Left forelimb (tissue), 1 donor: ENCODE measurements around the gene TRIP13.
"Not testable (repeated sequence)": the region's sequence is repeated elsewhere in the genome, so short reads cannot be mapped to it uniquely, and the experiment has no call there.

Experiments
- DNase-seq: peaks from one replicate; pipeline ENCODE4 v3.0.0-alpha.2; 2018; ENCODE audit warnings: low spot score

Gene TRIP13

DNA sequence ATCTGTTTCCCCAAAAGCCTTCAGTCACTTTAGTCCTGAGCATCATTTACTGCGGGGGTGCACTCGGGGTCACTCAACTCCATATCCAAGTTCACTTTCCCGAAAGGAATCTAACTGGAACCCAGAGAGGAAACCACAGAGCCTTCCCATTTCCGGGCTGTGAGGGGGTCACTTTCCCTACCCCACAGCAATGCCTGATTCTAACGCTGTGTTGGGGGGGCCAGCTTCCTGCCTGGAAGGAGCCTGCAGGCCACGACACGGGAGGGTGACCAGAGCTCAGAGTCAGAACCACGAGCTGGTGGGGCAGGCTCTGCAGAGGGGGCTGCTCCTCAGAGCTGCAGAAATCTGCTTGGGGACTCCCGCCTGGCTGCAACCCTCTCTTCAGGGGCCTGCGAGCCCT, 20.4 kb upstream of the TRIP13 start:
- no peak for DNase-seq

DNA sequence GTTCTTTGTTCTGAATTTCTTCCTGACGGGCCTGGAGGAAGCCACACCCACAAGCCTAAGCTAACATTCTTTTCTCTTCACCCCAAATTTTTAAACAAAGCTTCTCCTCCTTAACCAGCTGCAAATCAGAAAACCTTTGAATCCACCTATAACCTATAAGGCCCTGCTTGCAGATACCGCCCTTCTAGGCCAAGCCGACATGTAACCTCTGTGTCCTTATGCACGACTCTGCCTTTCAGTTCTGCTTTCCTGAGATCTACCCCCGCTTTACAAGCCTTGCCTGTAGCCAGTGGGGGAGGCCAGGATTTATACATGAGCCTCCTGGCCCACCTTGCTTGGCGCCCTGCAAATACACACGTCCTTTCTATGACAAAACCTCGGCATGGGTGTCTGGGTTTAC, 19.4 kb upstream of the TRIP13 start:
- DNase-seq: no peak

DNA sequence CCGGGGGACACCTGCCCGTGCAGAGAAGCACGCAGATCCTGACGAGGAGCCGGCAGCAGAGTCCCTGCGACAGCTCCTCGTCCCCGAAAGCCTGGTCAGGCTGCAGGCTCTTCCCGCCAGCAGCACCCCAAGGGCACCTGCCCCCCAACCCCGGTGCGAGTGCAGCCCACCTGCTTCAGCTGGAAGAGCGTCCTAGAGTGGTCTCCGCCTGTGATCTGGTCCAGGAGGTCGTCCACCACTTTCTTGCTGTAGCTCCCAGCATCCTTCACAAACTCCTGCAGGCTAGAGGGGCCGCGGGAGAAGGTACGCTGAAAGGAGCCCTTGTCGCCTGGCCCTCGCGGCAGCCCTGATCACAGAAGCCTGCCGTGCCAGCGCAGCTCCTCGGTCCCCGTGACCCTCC, 16.8 kb upstream of the TRIP13 start:
- no peak for DNase-seq

DNA sequence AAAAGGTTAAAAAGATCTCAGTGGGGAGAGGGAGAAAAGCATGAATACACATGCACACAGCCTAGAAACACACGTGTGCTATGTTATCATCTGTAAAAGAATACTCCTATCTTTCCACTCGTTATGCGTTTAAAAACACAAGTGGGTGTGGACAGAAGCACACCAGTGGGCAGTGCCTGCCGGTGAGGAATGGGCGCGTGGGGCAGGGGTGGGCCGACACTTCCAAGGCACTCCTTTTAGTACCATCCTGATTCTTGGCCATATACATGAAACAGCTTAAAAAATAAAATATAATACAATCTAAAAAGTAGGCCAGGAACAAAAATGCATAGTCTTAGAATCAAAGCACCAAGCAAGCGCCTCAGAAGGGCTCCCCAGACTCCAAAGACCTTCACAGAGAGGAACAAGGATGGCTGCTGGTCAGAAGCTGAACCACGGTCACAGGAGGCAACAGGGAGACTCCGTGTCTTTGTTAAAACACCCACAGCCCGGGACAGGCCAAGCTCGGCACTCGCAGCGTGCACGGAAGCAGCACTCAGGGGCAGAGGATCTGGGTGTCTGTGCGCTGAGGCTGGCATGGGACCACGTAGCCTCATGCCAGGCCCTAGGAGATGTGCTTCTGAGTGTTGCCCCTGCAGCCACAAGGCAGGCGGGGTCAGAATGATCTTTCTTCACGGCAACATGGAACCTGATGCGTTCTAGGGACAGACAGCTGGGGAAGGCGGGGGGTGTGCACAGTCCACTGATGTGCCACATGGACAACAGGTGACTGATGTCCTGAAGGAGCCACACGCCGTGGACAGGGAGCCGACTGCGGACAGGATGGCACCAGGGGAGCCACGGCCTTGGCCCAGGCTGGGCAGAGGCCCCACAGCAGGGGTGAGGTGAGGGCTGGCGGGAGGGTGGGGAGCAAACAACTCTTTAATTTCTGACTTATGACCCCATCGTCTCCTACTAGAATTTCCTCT, 16.0 kb upstream of the TRIP13 start:
- no peak for DNase-seq

DNA sequence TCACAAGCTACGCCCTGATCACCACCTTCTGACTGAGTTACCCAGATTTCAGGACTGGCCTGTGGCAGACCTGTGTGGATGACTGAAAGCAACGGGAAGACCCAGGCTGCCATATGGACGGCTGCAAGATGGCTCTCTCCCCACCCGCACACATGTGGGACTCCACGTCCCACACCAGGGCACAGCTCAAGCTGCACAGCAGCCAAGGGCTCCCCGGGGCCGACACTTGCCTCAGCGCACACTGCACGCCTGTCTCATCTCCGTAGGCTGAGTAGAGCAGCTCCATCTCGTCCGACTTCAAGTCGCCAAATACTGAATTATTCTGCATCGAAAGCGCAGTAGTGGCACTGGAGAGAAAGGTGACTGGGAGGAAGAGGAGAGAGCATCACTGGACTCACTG, 14.6 kb upstream of the TRIP13 start:
- DNase-seq: no peak

DNA sequence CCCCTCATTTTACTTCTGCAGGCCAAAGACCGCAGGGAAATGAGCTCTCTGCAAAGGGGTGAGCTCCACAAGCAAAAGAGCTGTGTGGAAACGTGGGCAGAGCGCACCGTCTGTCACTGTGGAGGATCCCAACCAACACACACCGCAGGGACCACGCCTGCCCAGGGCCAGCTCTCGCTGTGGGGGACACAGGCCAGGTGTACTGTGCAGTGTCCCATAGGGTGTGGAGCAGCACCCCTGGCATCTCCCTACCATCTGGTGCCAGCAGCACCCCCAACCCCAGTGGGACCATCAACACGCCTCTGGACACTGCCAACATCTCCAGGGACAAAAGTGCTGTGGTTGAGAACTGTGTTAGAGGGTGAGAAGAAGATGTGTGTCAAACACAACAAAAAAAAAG, 14.0 kb upstream of the TRIP13 start:
- DNase-seq: not testable (repeated sequence)

DNA sequence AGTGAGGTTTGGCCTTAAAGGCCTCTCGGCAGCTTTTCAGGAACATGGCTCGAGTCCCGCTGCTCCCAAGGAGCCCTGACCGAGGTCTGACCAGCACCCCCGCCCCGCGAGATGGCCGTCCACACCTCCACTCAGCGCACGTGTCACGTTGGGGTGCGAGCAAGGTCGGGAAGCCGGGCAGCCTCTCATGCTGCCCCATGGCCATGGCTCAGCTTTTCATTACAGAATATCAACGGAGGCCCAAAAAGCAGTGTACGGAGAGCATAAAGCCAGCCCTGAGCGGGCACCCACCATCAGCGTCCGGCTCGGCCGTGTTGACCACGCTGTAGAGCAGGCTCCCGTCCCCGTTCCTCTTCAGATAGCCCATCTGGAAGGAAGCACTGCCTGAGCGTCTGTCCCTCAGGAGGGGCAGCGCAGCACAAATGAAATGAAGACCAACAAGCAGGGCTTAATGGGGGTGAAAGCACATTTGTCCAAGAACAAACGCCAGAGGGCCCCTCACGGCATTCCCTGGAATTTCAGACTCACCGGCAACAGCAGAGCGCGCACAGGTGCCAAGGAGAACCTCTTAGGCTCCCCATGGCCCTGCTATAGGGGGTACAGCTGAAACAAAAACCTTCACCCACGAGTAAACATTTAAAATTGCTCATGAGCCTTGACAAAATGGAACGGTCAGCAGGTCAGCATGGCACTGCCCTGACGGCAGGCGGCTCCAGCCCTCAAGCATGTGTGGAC, 11.7 kb upstream of the TRIP13 start:
- DNase-seq: no peak

DNA sequence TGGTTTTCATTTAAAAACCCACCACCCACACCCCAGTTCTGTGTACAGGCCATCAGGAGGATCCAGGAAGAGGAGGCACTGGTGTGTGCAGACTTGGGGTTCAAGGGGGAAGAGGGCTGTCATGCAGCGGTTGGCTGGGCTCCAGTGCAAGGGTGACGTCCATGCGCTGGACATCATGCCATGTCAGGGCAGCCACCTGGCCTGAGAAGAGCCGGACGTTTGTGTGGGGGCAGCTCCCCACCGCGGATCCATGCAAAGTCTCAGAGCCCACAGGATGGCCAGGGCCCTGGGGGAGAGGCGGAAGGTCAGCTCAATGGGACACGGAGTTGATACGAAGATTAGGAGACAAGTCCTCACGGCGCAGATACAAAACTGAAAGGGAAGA, 11.1 kb upstream of the TRIP13 start:
- DNase-seq: no peak

DNA sequence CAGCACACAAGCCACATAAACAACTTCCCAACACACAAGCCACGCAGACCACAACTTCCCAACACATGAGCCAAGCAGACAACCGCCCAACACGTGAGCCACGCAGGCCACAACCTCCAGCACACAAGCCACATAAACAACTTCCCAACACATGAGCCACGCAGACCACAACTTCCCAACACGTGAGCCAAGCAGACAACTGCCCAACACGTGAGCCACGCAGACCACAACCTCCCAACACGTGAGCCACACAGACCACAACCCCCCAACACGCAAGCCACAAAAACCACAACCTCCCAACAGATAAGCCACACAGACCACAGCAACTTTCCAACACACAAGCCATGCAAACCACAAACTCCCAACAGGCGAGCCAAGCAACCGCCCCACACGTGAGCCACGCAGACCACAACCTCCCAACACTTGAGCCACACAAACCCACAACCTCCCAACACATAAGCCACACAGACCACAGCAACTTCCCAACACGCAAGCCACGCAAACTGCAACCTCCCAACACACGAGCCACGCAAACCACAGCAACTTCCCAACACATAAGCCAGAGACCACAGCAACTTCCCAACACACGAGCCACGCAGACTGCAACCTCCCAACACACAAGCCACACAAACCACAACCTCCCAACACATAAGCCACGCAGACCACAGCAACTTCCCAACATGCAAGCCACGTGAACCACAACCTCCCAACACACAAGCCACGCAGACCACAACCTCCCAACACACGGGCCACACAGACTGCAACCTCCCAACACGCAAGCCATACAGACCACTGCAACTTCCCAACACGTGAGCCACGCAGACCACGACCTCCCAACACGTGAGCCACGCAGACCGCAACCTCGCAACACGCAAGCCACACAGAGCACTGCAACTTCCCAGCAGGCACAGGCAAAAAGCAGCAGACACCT, 10.2 kb upstream of the TRIP13 start:
- DNase-seq: no peak

DNA sequence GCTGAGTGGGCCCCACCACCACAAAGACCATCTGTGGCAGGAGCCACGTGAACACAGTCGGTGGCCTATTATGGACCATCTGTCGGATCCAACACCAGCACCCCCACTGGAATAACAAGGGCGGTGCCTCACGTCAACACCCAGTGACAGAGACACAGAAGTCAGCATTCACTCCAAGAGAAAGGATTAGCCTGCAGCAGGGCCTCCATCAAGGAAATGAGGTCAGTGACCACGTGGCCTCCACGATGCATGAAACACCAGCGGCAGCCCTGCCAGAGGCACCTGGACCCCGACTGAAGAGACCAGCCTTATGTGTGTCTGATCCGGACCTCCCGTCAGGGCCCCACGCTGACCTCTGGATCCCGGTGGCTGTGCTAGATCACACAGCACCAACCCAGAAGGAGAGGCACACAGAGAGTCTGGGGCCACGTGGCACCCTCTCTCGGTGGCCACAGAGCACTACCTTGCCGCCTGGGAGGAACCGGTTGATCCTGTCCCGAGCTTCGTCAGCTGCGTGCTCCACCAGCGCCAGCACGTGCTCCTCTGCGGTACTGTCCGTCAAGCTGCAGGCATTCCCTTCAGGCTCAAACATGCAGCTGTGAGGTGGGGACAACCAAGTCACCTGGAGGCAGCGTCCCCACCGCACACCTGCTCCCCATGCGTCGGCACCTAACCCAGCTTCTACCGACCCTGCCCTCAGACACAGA, 9.1 kb upstream of the TRIP13 start:
- DNase-seq: no peak

DNA sequence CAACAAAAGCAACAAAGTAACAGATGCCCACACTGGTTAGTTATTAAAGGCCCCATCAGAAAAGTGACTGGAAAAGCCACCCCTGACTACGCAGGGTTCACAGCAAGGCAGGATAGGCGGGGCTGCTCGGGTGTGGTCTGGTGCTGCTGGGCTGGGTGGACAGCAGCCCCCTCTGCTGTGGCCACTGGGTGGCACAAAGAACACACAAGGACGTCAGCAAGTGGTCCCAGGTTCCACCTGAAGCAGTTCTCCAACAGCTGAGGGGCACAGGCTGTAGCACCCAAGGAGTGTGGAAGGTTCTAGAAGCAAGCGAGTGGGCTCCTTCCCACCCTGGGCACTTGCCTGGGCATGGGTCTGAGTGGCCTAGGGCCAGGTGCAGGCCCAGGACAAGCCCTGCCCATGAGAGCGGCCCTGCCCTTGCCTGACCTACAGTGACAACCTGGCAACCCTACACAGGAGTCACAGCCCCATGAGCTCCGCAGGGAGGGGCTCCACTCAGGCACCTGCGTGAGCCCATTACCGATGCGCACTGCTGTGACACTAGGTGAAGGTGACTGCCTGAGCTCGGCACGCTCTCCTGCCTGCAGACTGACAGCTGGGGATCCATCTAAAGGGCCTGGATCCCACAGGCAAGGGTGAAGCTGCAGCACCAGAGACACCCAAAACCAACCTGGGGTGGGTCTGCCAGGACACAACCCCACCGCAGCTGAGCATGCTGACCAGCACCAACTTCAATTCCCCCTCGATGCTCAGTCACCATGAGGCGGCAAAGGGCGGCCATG, 8.1 kb upstream of the TRIP13 start:
- no peak for DNase-seq

DNA sequence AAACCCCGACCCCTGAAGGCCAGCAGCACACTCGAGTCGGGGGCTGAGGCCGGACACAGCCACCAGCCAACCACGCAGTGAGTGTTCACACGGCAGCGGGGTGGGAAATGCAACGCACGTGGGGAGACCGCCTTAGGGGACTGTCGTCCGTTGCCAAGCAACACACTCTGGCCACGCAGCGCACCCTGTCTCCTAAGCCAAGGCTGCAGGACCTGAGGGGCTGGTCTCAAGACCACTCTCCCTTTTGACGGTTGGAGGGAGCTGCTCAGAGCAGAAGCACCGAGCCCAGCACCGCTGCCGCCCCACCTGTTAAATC, 7.6 kb upstream of the TRIP13 start:
- DNase-seq: no peak

DNA sequence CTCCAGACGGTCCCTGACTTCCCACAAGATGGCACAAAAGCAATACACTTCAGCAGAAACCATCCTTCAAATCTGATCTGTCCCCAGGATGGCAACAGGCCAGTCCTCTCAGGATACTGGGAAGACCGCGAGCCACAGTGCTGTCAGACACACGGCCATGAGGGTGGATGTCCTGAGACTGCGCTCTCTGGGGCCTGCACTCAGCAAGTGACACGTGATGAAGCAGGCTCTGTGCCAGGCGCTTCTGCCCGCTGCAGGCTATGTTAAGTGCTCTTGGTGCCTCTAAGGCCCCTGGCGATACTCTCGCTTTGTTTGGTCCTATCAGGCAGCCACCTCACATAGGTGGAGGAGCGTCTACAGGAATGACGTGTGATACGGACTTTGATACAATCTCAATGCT, 7.2 kb upstream of the TRIP13 start:
- DNase-seq: no peak

DNA sequence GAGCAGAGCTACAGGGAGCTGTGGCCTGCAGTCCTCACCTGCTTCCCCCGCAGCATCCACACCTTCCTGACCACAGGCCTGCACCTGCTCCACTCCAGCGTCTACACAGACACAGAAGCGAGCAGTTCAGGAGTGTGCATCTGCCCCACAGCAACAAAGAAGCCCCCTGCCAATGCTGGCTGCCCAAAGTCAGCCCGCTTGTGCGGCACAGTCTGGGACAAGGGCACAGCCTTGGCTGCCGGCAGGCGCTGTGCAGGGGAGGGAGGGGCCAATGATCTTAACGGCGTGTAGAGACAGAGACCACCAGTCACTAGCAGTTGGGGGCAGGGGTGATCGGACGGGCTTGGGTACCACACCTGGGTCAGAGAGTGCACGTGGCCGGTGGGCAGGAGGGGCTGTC, 6.6 kb upstream of the TRIP13 start:
- DNase-seq: no peak

DNA sequence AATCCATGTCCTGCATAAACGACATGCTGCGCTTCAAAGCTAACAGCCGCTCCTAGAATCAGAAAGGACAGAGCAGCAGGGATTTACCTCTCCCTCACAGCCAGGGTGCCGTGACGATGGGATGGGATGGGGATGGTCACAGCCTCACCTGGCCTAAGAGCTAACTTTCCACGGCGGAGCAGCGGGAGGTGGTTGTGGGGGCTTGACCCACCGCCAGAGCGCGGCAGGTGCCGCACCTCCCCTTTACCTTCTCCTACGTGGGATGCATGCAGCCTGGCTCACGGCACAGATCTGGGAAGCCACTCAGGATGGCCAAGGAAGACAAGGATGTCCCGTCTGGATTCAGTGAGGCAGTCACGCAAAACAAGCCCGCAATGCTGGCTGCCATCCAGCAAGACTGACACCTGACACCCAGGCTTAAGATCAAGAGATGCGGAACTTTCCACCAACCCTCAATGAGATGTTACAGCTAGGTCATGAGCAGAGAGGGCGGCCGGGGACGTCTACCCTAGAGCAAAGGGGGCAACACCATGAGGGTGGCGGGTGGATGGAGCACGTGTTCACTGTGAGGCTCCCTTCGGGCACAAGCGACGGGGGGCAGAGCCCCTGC, 5.9 kb upstream of the TRIP13 start:
- no peak for DNase-seq

DNA sequence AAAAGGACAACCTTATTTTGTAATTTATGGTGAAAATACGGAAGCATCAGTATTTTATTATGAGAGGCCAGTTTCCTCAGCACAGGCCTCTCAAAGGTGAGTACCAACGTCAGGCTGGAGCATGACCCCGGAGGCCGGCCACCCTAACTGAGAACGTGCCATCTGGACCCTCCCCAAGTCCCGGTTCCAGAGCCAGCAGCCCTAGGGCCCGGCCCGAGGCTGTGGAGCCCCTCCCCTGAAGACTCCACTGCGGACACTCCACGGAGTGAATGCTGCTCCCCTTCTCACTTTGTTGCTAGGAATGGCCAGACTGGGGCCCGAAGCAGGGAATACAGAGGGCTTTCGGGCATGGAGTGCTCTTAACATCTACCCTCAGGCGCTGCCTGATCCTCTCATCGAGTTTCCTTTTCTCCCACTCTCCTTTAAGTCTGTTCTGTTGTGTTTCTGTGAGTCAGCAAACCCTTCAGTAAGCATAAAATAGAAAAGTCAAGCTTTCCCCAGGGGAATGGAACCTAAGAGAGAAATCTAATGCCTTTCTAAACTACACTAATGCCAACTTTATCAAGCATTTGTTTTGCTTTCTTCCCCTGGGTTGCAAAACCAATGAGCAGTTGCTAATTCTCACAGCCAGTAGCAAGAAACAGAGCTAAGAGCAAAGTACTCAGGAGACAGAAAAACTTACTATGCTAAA, 4.6 kb upstream of the TRIP13 start:
- no peak for DNase-seq

DNA sequence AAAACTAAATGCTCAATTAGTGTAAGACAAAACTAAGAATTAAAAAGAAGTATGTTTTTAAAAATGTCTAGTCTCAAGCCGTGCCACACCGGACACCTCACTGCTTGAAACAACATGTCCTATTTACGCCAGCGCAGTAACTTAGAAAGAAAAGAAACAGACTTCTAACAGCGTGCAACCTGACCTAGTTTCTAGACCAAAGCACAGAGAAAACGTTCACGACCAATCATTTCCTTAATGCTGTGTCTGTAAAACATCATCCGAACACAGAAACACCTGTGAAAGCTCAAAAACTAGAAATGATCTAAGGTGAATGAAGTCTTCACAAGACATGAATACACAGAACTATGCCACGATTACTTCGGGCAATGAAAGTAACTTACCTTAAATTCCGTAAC, 4.0 kb upstream of the TRIP13 start:
- no peak for DNase-seq

DNA sequence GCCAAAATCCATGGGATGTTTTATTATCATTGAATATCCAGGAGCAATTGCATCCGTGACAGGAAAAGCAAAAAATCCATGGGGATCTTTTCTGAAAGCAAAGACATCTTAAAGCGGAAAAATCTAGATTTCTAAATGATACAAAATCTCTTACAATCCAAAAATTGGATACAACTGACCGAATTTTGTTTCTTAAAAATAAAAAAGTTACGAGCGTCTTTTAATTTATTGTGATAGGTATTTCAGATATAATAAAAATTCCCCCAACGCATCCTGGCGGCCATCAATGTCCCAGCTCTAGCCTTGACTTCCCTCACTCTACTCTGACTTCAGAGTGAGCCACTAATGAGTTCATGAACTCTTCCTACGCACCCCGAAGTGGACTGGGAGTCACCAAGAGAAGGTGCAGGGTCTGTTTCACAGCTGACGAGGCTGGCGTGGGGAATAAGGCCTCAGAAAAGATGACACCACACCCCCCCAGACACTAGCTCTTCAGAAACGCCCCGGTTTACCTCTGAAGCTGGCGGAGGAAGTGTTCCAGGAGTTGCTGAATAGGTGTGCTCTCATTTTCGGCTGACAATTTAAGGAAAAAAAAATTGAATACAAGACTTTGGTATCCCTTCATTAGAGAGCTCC, 3.5 kb upstream of the TRIP13 start:
- no peak for DNase-seq

DNA sequence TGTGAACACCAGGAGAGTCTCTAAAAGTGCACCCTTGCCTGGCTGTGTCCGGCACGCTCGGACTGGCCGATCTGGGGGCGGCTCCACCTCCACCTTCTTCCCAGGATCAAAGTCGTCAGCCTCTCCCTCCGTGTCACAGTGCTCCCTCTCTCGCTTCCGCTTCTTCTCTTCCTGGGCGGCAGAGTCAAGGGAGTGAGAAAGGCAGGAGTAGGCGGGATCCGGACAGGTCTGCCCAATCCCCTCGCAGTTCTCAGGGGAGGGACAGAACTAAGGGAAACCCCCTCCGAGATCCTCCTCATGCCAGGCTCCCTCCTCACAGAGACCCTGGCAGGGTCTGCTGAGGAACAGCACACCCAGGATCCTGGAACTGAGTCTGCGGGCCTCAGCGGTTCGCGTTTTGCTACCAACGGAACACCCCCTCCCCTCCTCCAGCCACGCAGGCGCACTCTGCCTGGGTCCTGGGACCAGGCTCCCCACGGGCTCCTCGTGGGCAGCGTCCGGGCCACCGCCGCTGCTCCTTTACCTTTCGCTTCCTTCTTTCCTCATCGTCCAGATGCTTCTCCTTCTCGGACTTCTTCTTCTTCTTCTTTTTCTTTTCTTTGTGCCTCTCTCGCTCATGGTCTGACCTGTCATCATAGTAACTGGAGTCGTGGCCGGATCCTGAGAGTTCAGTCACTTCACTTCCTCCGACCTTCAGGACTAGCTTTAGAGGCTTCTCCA, 1.4 kb upstream of the TRIP13 start:
- DNase-seq: no peak
